Activated CD8-positive, alpha-beta T cell treated with anti-CD3 and anti-CD28 coated beads for 36 hours (primary cell): ENCODE measurements around the gene ATP9B. TPM values are rescaled to one million over a fixed set of nuclear protein-coding genes. Genes with fewer than 3 reads are reported as not detected.
A peak's percentile ranks its signal among the peaks of the same experiment; 100 is the strongest.
"Not testable (repeated sequence)": the region's sequence is repeated elsewhere in the genome, so short reads cannot be mapped to it uniquely, and the experiment has no call there.

Experiments
- ATAC-seq: fragments of 200-7000 bp; cut with Tn5 transposase; one replicate; pipeline ENCODE4 v1.10.0; 2021; ENCODE audit warnings: mild to moderate bottlenecking, moderate library complexity
- CTCF ChIA-PET: fragments of 350-600 bp; sonication (Branson Sonifier 250); formaldehyde crosslinking; loops from one replicate; lab custom pipeline; 2021; ENCODE audit warnings: antibody characterized with exemption; lab: Charles Lee
- POLR2A ChIA-PET: fragments of 350-600 bp; sonication (Branson Sonifier 250); formaldehyde crosslinking; loops from one replicate; lab custom pipeline; 2021; ENCODE audit warnings: antibody characterized with exemption; lab: Charles Lee
- DNase-seq: peaks from one replicate; pipeline ENCODE4 v3.0.0-alpha.2; 2020
- H3K27ac Mint-ChIP-seq: one replicate; pipeline ENCODE4 v1.8.0; 2021; ENCODE audit warnings: mild to moderate bottlenecking, mixed read lengths
- H3K27me3 Mint-ChIP-seq: one replicate; pipeline ENCODE4 v1.8.0; 2021; ENCODE audit warnings: mixed read lengths
- H3K36me3 Mint-ChIP-seq: one replicate; pipeline ENCODE4 v1.8.0; 2021; ENCODE audit warnings: low read depth, mixed read lengths
- H3K4me1 Mint-ChIP-seq: one replicate; pipeline ENCODE4 v1.8.0; 2021; ENCODE audit warnings: low read depth, mixed read lengths
- H3K4me3 Mint-ChIP-seq: one replicate; pipeline ENCODE4 v1.8.0; 2021; ENCODE audit warnings: mild to moderate bottlenecking, moderate library complexity, mixed read lengths
- H3K9me3 Mint-ChIP-seq: one replicate; pipeline ENCODE4 v1.8.0; 2021; ENCODE audit warnings: mixed read lengths
- intact Hi-C: fragments of 100-400 bp; cut with micrococcal nuclease; formaldehyde crosslinking; loops from one replicate; pipeline ENCODE4 v1.10.0; 2022
- total RNA-seq, 2 experiments: library from RNA; stranded (reverse); gene quantifications; one replicate each; pipeline ENCODE4 v1.2.3, GENCODE V29; 2021
- TF ChIP-seq, protein P1 (sequence below): fragments of 200-600 bp; IDR thresholded peaks from one replicate; pipeline ENCODE4 v1.8.0; 2022; ENCODE audit warnings: antibody characterized with exemption, mild to moderate bottlenecking

ATP9B gene
- total RNA-seq, 2 experiments from 2014 or later, result 18.9 to 21.1 TPM

GRCh38 chr18:79275992-79276391, 206.8 kb downstream of the ATP9B start:
- POLR2A ChIA-PET, result no interaction called here
- H3K4me3 Mint-ChIP-seq, result no peak overlapping the region
- no peak overlapping the region for H3K27ac Mint-ChIP-seq
- DNase-seq, result no peak
- H3K36me3 Mint-ChIP-seq, result peaks cover 32% of the 10 kb centered on the region
- no peaks in the 10 kb centered on the region for H3K27me3 Mint-ChIP-seq
- ATAC-seq, result peak; percentile 27
- CTCF ChIA-PET, result no interaction called here
- TF ChIP-seq, protein P1, sequence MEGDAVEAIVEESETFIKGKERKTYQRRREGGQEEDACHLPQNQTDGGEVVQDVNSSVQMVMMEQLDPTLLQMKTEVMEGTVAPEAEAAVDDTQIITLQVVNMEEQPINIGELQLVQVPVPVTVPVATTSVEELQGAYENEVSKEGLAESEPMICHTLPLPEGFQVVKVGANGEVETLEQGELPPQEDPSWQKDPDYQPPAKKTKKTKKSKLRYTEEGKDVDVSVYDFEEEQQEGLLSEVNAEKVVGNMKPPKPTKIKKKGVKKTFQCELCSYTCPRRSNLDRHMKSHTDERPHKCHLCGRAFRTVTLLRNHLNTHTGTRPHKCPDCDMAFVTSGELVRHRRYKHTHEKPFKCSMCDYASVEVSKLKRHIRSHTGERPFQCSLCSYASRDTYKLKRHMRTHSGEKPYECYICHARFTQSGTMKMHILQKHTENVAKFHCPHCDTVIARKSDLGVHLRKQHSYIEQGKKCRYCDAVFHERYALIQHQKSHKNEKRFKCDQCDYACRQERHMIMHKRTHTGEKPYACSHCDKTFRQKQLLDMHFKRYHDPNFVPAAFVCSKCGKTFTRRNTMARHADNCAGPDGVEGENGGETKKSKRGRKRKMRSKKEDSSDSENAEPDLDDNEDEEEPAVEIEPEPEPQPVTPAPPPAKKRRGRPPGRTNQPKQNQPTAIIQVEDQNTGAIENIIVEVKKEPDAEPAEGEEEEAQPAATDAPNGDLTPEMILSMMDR, result no peak
- H3K9me3 Mint-ChIP-seq, result no peaks in the 10 kb centered on the region
- peaks cover 10% of the 10 kb centered on the region for H3K4me1 Mint-ChIP-seq
- intact Hi-C loops, result no loop called here

GRCh38 chr18:79278896-79279295, 209.7 kb downstream of the ATP9B start:
- TF ChIP-seq, protein P1, result no peak
- ChIA-PET POLR2A (no interaction called here), CTCF (no interaction called here)
- Mint-ChIP-seq H3K9me3 (peaks cover under 1% of the 10 kb centered on the region), H3K36me3 (peaks cover 34% of the 10 kb centered on the region), H3K27ac (no peak overlapping the region), H3K4me3 (no peak overlapping the region), H3K27me3 (no peaks in the 10 kb centered on the region), H3K4me1 (peaks cover 10% of the 10 kb centered on the region)
- DNase-seq, result no peak
- intact Hi-C loops, result no loop called here
- ATAC-seq, result no peak

- Mint-ChIP-seq H3K27ac (no peak overlapping the region), H3K9me3 (peaks cover 5% of the 10 kb centered on the region), H3K27me3 (no peaks in the 10 kb centered on the region), H3K4me1 (no peaks in the 10 kb centered on the region), H3K4me3 (no peak overlapping the region), H3K36me3 (peaks cover 38% of the 10 kb centered on the region)
- no peak for ATAC-seq
- TF ChIP-seq, protein P1, result no peak
- intact Hi-C loops, result no loop called here
- DNase-seq, result no peak
- ChIA-PET POLR2A (no interaction called here), CTCF (no interaction called here)
Measured at GRCh38 chr18:79283131-79283810, 214.1 kb downstream of the ATP9B start.

DNA sequence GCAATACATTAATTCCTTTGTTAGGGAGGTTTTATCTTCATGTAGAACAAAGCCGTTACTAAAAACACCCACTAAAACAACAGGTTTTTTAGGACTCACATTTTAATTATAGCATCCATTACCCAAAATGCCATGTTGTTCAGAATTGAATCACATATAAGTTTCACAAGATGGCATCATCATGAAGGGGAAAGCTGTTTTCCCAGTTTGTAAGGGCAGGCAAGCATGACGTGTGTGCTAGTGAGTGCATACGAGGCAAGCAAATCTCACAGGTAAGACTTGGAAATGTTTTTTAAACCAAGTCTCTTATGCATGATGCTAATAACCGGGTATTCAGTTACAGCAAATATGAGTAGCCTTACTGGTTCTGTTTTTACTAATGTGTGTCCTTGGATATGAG, 214.7 kb downstream of the ATP9B start:
- no peaks in the 10 kb centered on the region for H3K27me3 Mint-ChIP-seq
- no peak overlapping the region for H3K27ac Mint-ChIP-seq
- no peak for ATAC-seq

GRCh38 chr18:79285191-79285590, 216.0 kb downstream of the ATP9B start:
- CTCF ChIA-PET, H3K4me1 Mint-ChIP-seq, ATAC-seq, DNase-seq, H3K27ac Mint-ChIP-seq, H3K9me3 Mint-ChIP-seq, POLR2A ChIA-PET, H3K4me3 Mint-ChIP-seq, intact Hi-C loops, H3K27me3 Mint-ChIP-seq: not testable (repeated sequence)
- H3K36me3 Mint-ChIP-seq, result peaks cover 29% of the 10 kb centered on the region

More for the DNA sequence above, 214.7 kb downstream of the ATP9B start:
- intact Hi-C loops, result no loop called here
- no peak for DNase-seq
- TF ChIP-seq, protein P1, result no peak
- H3K36me3 Mint-ChIP-seq, result peaks cover 35% of the 10 kb centered on the region
- peaks cover 6% of the 10 kb centered on the region for H3K9me3 Mint-ChIP-seq
- no peak overlapping the region for H3K4me3 Mint-ChIP-seq
- POLR2A ChIA-PET, result no interaction called here
- CTCF ChIA-PET, result no interaction called here
- no peaks in the 10 kb centered on the region for H3K4me1 Mint-ChIP-seq

- H3K9me3 Mint-ChIP-seq, ATAC-seq, H3K4me1 Mint-ChIP-seq, H3K4me3 Mint-ChIP-seq, POLR2A ChIA-PET, H3K36me3 Mint-ChIP-seq, intact Hi-C loops, H3K27me3 Mint-ChIP-seq, DNase-seq, H3K27ac Mint-ChIP-seq: not testable (repeated sequence)
- CTCF ChIA-PET, result interaction anchor here (0.8 kb wide), 1 partner anchor 16 kb away, joined by 3 read pairs; no protein-coding TSS in a partner anchor
Measured at GRCh38 chr18:79290409-79290808, 221.2 kb downstream of the ATP9B start.
